KG1 (cell line): ENCODE data around the gene LARP4.

Experiments
- DNase-seq: peaks from one replicate; lab custom pipeline; 2025; lab: John Stamatoyannopoulos, UW

Gene LARP4

DNA sequence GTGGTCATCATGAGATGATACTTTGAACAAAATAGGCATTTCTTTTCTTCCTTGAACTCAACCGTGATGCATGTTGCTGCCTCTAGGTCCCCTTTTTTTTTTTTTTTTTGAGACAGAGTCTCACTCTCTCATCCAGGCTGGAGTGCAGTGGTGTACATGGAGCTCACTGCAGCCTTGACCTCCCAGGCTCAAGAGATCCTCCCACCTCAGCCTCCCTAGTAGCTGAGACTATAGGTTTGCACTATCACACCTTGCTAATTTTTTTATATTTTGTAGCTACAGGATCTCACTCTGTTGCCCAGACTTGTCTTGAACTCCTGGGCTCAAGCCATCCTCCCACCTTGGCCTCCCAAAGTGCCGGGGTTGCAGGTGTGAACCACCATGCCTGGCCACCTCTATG lies 124.7 kb downstream of the LARP4 start:
- no peak for DNase-seq

- no peak for DNase-seq
These were observed 126.7 kb downstream of the LARP4 start for GRCh38 chr12:50527359-50527726.

DNA sequence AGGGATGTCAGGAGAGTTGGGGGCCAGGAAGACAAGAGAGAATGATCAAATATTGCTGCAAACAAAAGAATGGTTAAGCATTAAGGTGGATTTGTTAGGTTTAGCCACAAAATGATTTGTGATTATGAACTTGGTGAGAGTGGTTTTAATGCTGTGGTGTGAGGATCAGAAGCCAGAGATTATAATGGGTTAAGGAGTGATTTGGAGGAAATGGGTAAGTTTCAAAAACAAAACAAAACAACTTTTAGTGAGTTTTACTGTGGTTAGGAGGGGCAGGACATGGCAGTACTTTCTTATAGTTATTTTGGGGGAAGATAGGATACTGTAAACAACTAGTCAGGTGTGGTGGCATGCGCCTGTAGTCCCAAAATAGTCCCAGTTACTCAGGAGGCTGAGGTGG lies 128.1 kb downstream of the LARP4 start:
- DNase-seq: no peak

- DNase-seq: no peak
These were observed 128.7 kb downstream of the LARP4 start for GRCh38 chr12:50529345-50529744.
